ENCODE results near the gene CDHR1. TPM values are rescaled to one million over a fixed set of nuclear protein-coding genes. Genes with fewer than 3 reads are reported as not detected.

Gene CDHR1
- total RNA-seq, 1 experiment from 2014 or later: not detected

- Mint-ChIP-seq H3K27me3 (ENCODE audit: unreplicated experiment) (peaks cover 59% of the 10 kb centered on the region), H3K9me3 (ENCODE audit: low read depth, unreplicated experiment) (no peaks in the 10 kb centered on the region), H3K36me3 (ENCODE audit: insufficient read depth, unreplicated experiment) (peaks cover 3% of the 10 kb centered on the region), H3K27ac (ENCODE audit: unreplicated experiment) (no peak overlapping the region), H3K4me1 (ENCODE audit: low read depth, unreplicated experiment) (no peaks in the 10 kb centered on the region), H3K4me3 (ENCODE audit: low read depth, unreplicated experiment) (no peak overlapping the region)
- no TSS peak for BruUV-seq (replicated peaks)
- CTCF ChIA-PET: interaction anchor here (1.2 kb wide), 1 partner anchor 11 kb away, joined by 3 read pairs; no protein-coding TSS in a partner anchor
- no peak for TF ChIP-seq CTCF (IDR thresholded peaks at IDR 0.05; ENCODE audit: unreplicated experiment)
- intact Hi-C loops (cut with micrococcal nuclease; ENCODE audit: unreplicated experiment): no loop called here
- no peak for DNase-seq
These were observed 8.0 kb downstream of the CDHR1 start for GRCh38 chr10:84202349-84202748.

DNA sequence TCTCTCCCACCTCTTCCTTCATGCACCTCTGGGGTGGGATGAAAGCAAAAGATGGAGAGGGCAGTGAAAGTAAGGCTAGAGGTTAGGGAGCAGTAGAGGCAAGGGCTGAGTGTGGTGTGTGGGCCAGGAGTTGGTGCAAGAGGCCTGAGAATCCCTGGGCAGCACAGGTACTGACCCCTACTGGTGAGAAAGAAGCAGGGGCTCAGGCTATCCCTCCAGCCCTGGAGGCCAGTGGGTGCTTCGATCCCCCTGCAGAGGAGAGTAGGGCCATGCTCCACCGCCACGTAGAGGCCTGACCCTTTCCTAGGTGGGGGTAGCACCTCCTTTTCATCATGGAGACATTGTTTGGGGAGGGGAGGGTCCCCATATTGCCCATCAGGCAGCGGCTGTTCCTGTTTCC lies 9.8 kb downstream of the CDHR1 start:
- no TSS peak for BruUV-seq (replicated peaks)
- intact Hi-C loops (cut with micrococcal nuclease; ENCODE audit: unreplicated experiment): no loop called here
- Mint-ChIP-seq H3K27me3 (ENCODE audit: unreplicated experiment) (peaks cover 57% of the 10 kb centered on the region), H3K4me3 (ENCODE audit: low read depth, unreplicated experiment) (no peak overlapping the region), H3K9me3 (ENCODE audit: low read depth, unreplicated experiment) (no peaks in the 10 kb centered on the region), H3K27ac (ENCODE audit: unreplicated experiment) (no peak overlapping the region), H3K4me1 (ENCODE audit: low read depth, unreplicated experiment) (no peaks in the 10 kb centered on the region), H3K36me3 (ENCODE audit: insufficient read depth, unreplicated experiment) (peaks cover 3% of the 10 kb centered on the region)
- DNase-seq: no peak
- CTCF ChIA-PET: no interaction called here
- TF ChIP-seq CTCF (IDR thresholded peaks at IDR 0.05; ENCODE audit: unreplicated experiment): no peak

- TF ChIP-seq CTCF (IDR thresholded peaks at IDR 0.05; ENCODE audit: unreplicated experiment): no peak
- CTCF ChIA-PET: no interaction called here
- Mint-ChIP-seq H3K36me3 (ENCODE audit: insufficient read depth, unreplicated experiment) (peaks cover 3% of the 10 kb centered on the region), H3K4me3 (ENCODE audit: low read depth, unreplicated experiment) (no peak overlapping the region), H3K27ac (ENCODE audit: unreplicated experiment) (no peak overlapping the region), H3K9me3 (ENCODE audit: low read depth, unreplicated experiment) (no peaks in the 10 kb centered on the region), H3K27me3 (ENCODE audit: unreplicated experiment) (peaks cover 54% of the 10 kb centered on the region), H3K4me1 (ENCODE audit: low read depth, unreplicated experiment) (no peaks in the 10 kb centered on the region)
- intact Hi-C loops (cut with micrococcal nuclease; ENCODE audit: unreplicated experiment): no loop called here
- BruUV-seq (replicated peaks): no TSS peak
- no peak for DNase-seq
These were observed 10.3 kb downstream of the CDHR1 start for GRCh38 chr10:84204610-84205009.

DNA sequence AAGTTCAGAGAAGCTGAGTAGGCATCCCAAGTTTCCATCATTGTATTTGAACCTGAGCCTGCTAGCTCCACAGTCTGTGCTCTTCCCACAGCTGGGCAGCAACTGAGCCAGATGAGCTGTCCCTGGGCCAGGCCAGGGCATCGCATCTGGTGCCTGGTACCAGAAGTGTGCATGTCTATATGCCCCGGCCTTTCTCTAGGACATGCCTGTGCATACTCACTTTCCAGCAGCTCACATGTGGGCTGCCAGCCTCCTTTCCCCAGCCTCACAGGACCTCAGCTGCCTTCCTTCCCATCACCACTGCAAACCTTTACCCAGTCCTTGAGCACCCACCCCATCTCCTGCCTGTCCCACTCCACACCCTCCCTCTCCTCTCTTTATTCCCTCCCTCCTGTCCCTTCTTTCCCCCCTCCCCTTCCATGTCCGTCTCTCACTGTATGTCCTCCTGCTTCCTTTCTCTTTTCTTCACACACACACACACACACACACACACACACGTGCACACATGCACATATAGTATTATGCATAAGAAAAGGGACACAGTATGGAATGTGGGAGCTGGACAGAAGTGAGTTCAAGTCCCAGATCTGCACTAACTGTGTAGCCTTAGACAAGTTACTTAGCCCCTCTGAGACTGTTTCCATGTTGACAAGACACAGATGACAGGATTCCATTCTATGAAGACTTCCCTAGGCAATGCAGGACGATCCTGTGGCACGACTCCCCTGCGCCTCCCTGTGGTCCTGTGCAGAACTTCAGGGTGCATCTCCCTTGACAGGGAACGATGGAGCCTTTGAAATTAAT lies 10.9 kb downstream of the CDHR1 start:
- no peak overlapping the region for H3K4me3 Mint-ChIP-seq (ENCODE audit: low read depth, unreplicated experiment)
- peak; percentile 40 for DNase-seq
- peaks cover 48% of the 10 kb centered on the region for H3K27me3 Mint-ChIP-seq (ENCODE audit: unreplicated experiment)
- no peak for TF ChIP-seq CTCF (IDR thresholded peaks at IDR 0.05; ENCODE audit: unreplicated experiment)
- no peak overlapping the region for H3K27ac Mint-ChIP-seq (ENCODE audit: unreplicated experiment)
- no peaks in the 10 kb centered on the region for H3K4me1 Mint-ChIP-seq (ENCODE audit: low read depth, unreplicated experiment)
- H3K9me3 Mint-ChIP-seq (ENCODE audit: low read depth, unreplicated experiment): no peaks in the 10 kb centered on the region
- peaks cover 3% of the 10 kb centered on the region for H3K36me3 Mint-ChIP-seq (ENCODE audit: insufficient read depth, unreplicated experiment)
- intact Hi-C loops (cut with micrococcal nuclease; ENCODE audit: unreplicated experiment): no loop called here
- no TSS peak for BruUV-seq (replicated peaks)
- CTCF ChIA-PET: no interaction called here

All from Calu3 (cell line).